HepG2 (cell line): ENCODE results near the gene CREB1. TPM values are rescaled to one million over a fixed set of nuclear protein-coding genes. Genes with fewer than 3 reads are reported as not detected.

ENCODE experiments used
- ASH2L ChIP-seq: fragments of 300-600, 200-600 bp; sonication (generic); IDR thresholded peaks from 2 replicates; pipeline ENCODE4 v1.7.0; 2017; ENCODE audit warnings: low read depth, mild to moderate bottlenecking, moderate library complexity, mixed read lengths, low read length; ENCODE audit not compliant: insufficient read length
- BCL6 ChIP-seq: IDR thresholded peaks from 2 replicates; pipeline ENCODE4 v1.6.1; 2016; ENCODE audit warnings: missing genetic modification reagents, missing compliant biosample characterization
- BRF2 ChIP-seq: sonication (generic); formaldehyde crosslinking; IDR thresholded peaks from 2 replicates; pipeline ENCODE4 v1.8.1; 2022; ENCODE audit warnings: mild to moderate bottlenecking, missing genetic modification reagents
- CHCHD3 ChIP-seq: sonication (generic); formaldehyde crosslinking; IDR thresholded peaks from 2 replicates; pipeline ENCODE4 v1.8.0; 2022; ENCODE audit warnings: mild to moderate bottlenecking, missing genetic modification reagents, moderate library complexity
- CREB1 ChIP-seq, 2 experiments: fragments of 450-650 bp in 1 of 2; IDR thresholded peaks; 2 replicates each; pipeline ENCODE4 v1.6.1; 2016 to 2017; ENCODE audit warnings: control low read depth in 1 of 2, mild to moderate bottlenecking in 1 of 2, missing compliant biosample characterization in 1 of 2, missing genetic modification characterization in 1 of 2
- HNRNPH1 ChIP-seq: fragments of 200-400 bp; formaldehyde crosslinking; optimal IDR thresholded peaks from 2 replicates; pipeline ENCODE3; 2017; ENCODE audit warnings: mild to moderate bottlenecking, low read depth, low read length
- HNRNPLL ChIP-seq: fragments of 200-400 bp; formaldehyde crosslinking; IDR thresholded peaks from 2 replicates; pipeline ENCODE4 v1.6.1; 2017; ENCODE audit warnings: mild to moderate bottlenecking, low read depth, low read length; ENCODE audit not compliant: poor library complexity, severe bottlenecking
- IKZF4 ChIP-seq: sonication (generic); formaldehyde crosslinking; IDR thresholded peaks from 2 replicates; pipeline ENCODE4 v1.5.1; 2020; ENCODE audit warnings: borderline replicate concordance, mild to moderate bottlenecking, low read depth, missing genetic modification reagents; ENCODE audit errors: not compliant biosample characterization
- PCBP2 ChIP-seq: fragments of 200-400 bp; formaldehyde crosslinking; optimal IDR thresholded peaks from 2 replicates; pipeline ENCODE3; 2018; ENCODE audit warnings: low read length, low read depth; ENCODE audit not compliant: poor library complexity, severe bottlenecking
- SAFB2 ChIP-seq: sonication (generic); formaldehyde crosslinking; IDR thresholded peaks from 2 replicates; pipeline ENCODE4 v1.5.1; 2020; ENCODE audit warnings: missing genetic modification reagents, low read depth, mild to moderate bottlenecking, borderline replicate concordance
- WIZ ChIP-seq: sonication (generic); formaldehyde crosslinking; IDR thresholded peaks from 2 replicates; pipeline ENCODE4 v1.5.1; 2020; ENCODE audit warnings: mild to moderate bottlenecking, missing genetic modification reagents
- ZFP36 ChIP-seq: fragments of 150-350 bp; IDR thresholded peaks from 2 replicates; pipeline ENCODE4 v1.6.1; 2018; ENCODE audit warnings: borderline replicate concordance, low read length, low read depth; ENCODE audit not compliant: partially characterized antibody
- ZFP41 ChIP-seq: sonication (generic); formaldehyde crosslinking; IDR thresholded peaks from 2 replicates; pipeline ENCODE4 v1.4.0; 2020; ENCODE audit warnings: mild to moderate bottlenecking, missing genetic modification reagents, borderline replicate concordance
- ZHX2 ChIP-seq, 2 experiments: sonication (generic) in 1 of 2; formaldehyde crosslinking in 1 of 2; IDR thresholded peaks; 2 replicates each; pipeline versions ENCODE4 v1.6.1 to v1.9.0; 2014 to 2022; ENCODE audit warnings: antibody characterized with exemption in 1 of 2, borderline replicate concordance in 1 of 2, inconsistent platforms in 1 of 2, low read depth in 1 of 2, missing genetic modification reagents in 1 of 2
- ZNF12 ChIP-seq: sonication (generic); formaldehyde crosslinking; IDR thresholded peaks from 2 replicates; pipeline ENCODE4 v1.5.0; 2020; ENCODE audit warnings: missing genetic modification reagents
- ZNF17 ChIP-seq: sonication (generic); formaldehyde crosslinking; IDR thresholded peaks from 2 replicates; pipeline ENCODE4 v1.5.0; 2020; ENCODE audit warnings: mild to moderate bottlenecking, missing genetic modification reagents
- ZNF503 ChIP-seq: sonication (generic); formaldehyde crosslinking; IDR thresholded peaks from 2 replicates; pipeline ENCODE4 v1.4.0; 2020; ENCODE audit warnings: missing genetic modification reagents
- ZSCAN25 ChIP-seq: sonication (generic); formaldehyde crosslinking; IDR thresholded peaks from 2 replicates; pipeline ENCODE4 v1.8.0; 2022; ENCODE audit warnings: mild to moderate bottlenecking, missing genetic modification reagents
- polyA plus RNA-seq, 8 experiments: library from polyadenylated mRNA; depleted of rRNA in 3 of 8; stranded (reverse) in 7 of 8; unstranded in 1 of 8; fragments of >200 nt; fragmentation: Illumina TruSeq in 4 of 8; extraction: Trizol in 4 of 8; gene quantifications; 2 replicates each; pipeline versions ENCODE4 v1.2.1 to v1.2.3, GENCODE V29; 2011 to 2016; ENCODE audit warnings: low read depth in 4 of 8, missing spikeins in 1 of 8, mixed read lengths in 1 of 8; ENCODE audit not compliant: insufficient read depth in 1 of 8
- total RNA-seq, 5 experiments: library from RNA; depleted of rRNA; stranded (reverse); fragments of >200 nt; fragmentation: Illumina TruSeq; extraction: Trizol; gene quantifications; 2 replicates each; pipeline ENCODE4 v1.2.3, GENCODE V29; 2016; ENCODE audit warnings: low read depth in 1 of 5

The CREB1 gene
- total and polyA plus RNA-seq, 2 of the 13 experiments (the other 11 are each of a cell fraction or from before 2014, with no cell fraction given), result 51.8 to 51.9 TPM

GRCh38 chr2:207625014-207625907 lies 95.5 kb downstream of the CREB1 start, which contains the start of gene METTL21A (continued):
- TF ChIP-seq CREB1 (IDR thresholded peaks at IDR 0.05), result peak; percentile 87
- peak; percentile 86 for TF ChIP-seq CREB1 (CRISPR knock-in tag; IDR thresholded peaks at IDR 0.05)
- TF ChIP-seq SAFB2 (CRISPR knock-in tag), result peak; percentile 94; the same call in 1 of the 2 replicates
- TF ChIP-seq ZHX2 (IDR thresholded peaks at IDR 0.05; ENCODE audit: low read depth), result no peak
- peak; percentile 88 for TF ChIP-seq ZHX2 (CRISPR knock-in tag; IDR thresholded peaks at IDR 0.05; ENCODE audit: borderline replicate concordance)
- 0 out of 2 replicates have a peak, but pooled peaks have one; percentile 34 for TF ChIP-seq ZNF12 (CRISPR knock-in tag)
- no peak; the same call in 1 of the 2 replicates for TF ChIP-seq ZSCAN25
- TF ChIP-seq HNRNPLL, result no peak
- TF ChIP-seq ASH2L, result peak; percentile 68
- TF ChIP-seq ZNF503 (CRISPR knock-in tag), result peak; percentile 63; the same call in 1 of the 2 replicates
- TF ChIP-seq WIZ (CRISPR knock-in tag), result no peak
- no peak for TF ChIP-seq PCBP2
- TF ChIP-seq ZFP36, result no peak
- peak; percentile 63; the same call in 1 of the 2 replicates for TF ChIP-seq BCL6 (CRISPR knock-in tag)
- no peak; the same call in 1 of the 2 replicates for TF ChIP-seq CHCHD3 (CRISPR knock-in tag)
- TF ChIP-seq ZNF17 (CRISPR knock-in tag), result peak; percentile 77; the same call in 1 of the 2 replicates
- no peak for TF ChIP-seq HNRNPH1
- TF ChIP-seq BRF2, result no peak; the same call in 1 of the 2 replicates
- TF ChIP-seq ZFP41 (CRISPR knock-in tag), result no peak
- TF ChIP-seq IKZF4 (CRISPR knock-in tag), result peak; percentile 59
